Caco-2 (cell line): ENCODE measurements around the gene MELK. TPM values are rescaled to one million over a fixed set of nuclear protein-coding genes. Genes with fewer than 3 reads are reported as not detected.
"Not testable (repeated sequence)": the region's sequence is repeated elsewhere in the genome, so short reads cannot be mapped to it uniquely, and the experiment has no call there.

Experiments used
- BruUV-seq: library from RNA; stranded (reverse); fragments of 400-500 nt; replicated peaks from 2 replicates; lab custom pipeline; 2021; lab: Mats Ljungman, UMichigan
- CTCF ChIA-PET: fragments of 300-600 bp; sonication (Branson Sonifier 250); formaldehyde crosslinking; loops from one replicate; lab custom pipeline; 2022; ENCODE audit warnings: antibody characterized with exemption; lab: Charles Lee
- POLR2A ChIA-PET: fragments of 300-600 bp; sonication (Branson Sonifier 250); formaldehyde crosslinking; loops from one replicate; lab custom pipeline; 2022; ENCODE audit warnings: antibody characterized with exemption; lab: Charles Lee
- DNase-seq, 2 experiments: peaks; one replicate each; pipeline versions ENCODE4 v3.0.0 to v3.0.0-alpha.2; 2020 to 2022
- H3K27me3 ChIP-seq: replicated peaks from 2 replicates; pipeline ENCODE4 v1.6.0; 2011; ENCODE audit warnings: low read length; ENCODE audit not compliant: control insufficient read depth, insufficient read depth
- H3K36me3 ChIP-seq: 2 replicates; pipeline ENCODE4 v1.5.1; 2011; ENCODE audit warnings: low read length; ENCODE audit not compliant: control insufficient read depth, insufficient read depth
- H3K4me1 ChIP-seq: fragments of 250-450 bp; sonication (Bioruptor Pico); 2 replicates; pipeline ENCODE4 v1.5.1; 2020; ENCODE audit warnings: mild to moderate bottlenecking
- H3K4me3 ChIP-seq: 2 replicates; pipeline ENCODE4 v1.5.1; 2011; ENCODE audit warnings: low read depth, mild to moderate bottlenecking, control low read depth, low read length
- H3K9me3 ChIP-seq: fragments of 250-450 bp; sonication (Bioruptor Pico); 2 replicates; pipeline ENCODE4 v1.5.1; 2020; ENCODE audit warnings: mild to moderate bottlenecking, moderate library complexity
- H3K27ac Mint-ChIP-seq: one replicate; pipeline ENCODE4 v1.8.0; 2022; ENCODE audit warnings: mixed read lengths; ENCODE audit not compliant: unreplicated experiment
- H3K27me3 Mint-ChIP-seq: one replicate; pipeline ENCODE4 v1.8.0; 2022; ENCODE audit warnings: mixed read lengths; ENCODE audit not compliant: insufficient read depth, unreplicated experiment
- H3K36me3 Mint-ChIP-seq: one replicate; pipeline ENCODE4 v1.8.0; 2022; ENCODE audit warnings: mild to moderate bottlenecking, mixed read lengths; ENCODE audit not compliant: insufficient read depth, unreplicated experiment
- H3K4me1 Mint-ChIP-seq: one replicate; pipeline ENCODE4 v1.8.0; 2022; ENCODE audit warnings: low read depth, mixed read lengths; ENCODE audit not compliant: unreplicated experiment
- H3K4me3 Mint-ChIP-seq: one replicate; pipeline ENCODE4 v1.8.0; 2022; ENCODE audit warnings: mild to moderate bottlenecking, moderate library complexity, mixed read lengths; ENCODE audit not compliant: unreplicated experiment
- H3K9me3 Mint-ChIP-seq: one replicate; pipeline ENCODE4 v1.8.0; 2022; ENCODE audit warnings: mixed read lengths; ENCODE audit not compliant: unreplicated experiment
- intact Hi-C: fragments of 100-400 bp; cut with micrococcal nuclease; formaldehyde crosslinking; loops from one replicate; pipeline ENCODE4 v1.10.0; 2022; ENCODE audit not compliant: unreplicated experiment
- total RNA-seq: library from RNA; stranded (reverse); gene quantifications from 2 replicates; pipeline ENCODE4 v1.2.3, GENCODE V29; 2022
- TF ChIP-seq, protein P1 (sequence below), 2 experiments: fragments of 200-600 bp in 1 of 2; IDR thresholded peaks; 1 replicate in 1 of 2; 2 replicates in 1 of 2; pipeline versions ENCODE4 v1.5.1 to v1.8.0; 2011 to 2022; ENCODE audit warnings: antibody characterized with exemption in 1 of 2, control low read depth in 1 of 2, inconsistent platforms in 1 of 2, low read depth in 1 of 2, low read length in 1 of 2, mild to moderate bottlenecking in 1 of 2, moderate library complexity in 1 of 2; ENCODE audit not compliant: insufficient read depth in 1 of 2, severe bottlenecking in 1 of 2, unreplicated experiment in 1 of 2

MELK gene
- total RNA-seq, 1 experiment from 2014 or later = 57.8 TPM

DNA sequence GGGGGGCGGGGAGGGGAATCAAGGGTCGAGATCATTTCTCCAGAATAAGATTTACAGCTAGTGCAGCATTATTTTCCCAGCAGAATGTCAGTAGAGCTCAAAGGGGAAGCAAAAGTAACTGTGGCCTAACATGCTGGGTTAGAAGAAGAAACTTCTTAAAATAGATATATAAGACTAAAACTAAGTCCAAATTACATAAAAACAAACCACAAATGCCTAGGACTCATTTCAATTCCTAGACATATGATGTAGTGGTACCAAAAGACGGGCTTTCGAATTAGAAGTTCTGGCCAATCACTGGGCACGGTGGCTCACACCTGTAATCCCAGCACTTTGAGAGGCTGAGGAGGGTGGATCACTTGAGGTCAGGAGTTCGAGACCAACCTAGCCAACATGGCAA is 20.8 kb upstream of the MELK start:
- Mint-ChIP-seq H3K4me3 (no peak overlapping the region), H3K9me3 (no peaks in the 10 kb centered on the region), H3K27ac (no peak overlapping the region), H3K27me3 (no peaks in the 10 kb centered on the region), H3K36me3 (peaks cover 5% of the 10 kb centered on the region), H3K4me1 (no peaks in the 10 kb centered on the region)
- DNase-seq = no peak
- Histone ChIP-seq H3K27me3 (no peaks in the 10 kb centered on the region), H3K4me3 (no peak overlapping the region), H3K4me1 (no peaks in the 10 kb centered on the region), H3K36me3 (no peaks in the 10 kb centered on the region), H3K9me3 (no peaks in the 10 kb centered on the region)
- BruUV-seq = no TSS peak
- ChIA-PET POLR2A (no interaction called here), CTCF (interaction anchor here (0.9 to 2.0 kb wide), 3 partner anchors 9 to 145 kb away, joined by 3 to 9 read pairs (median 8); no protein-coding TSS in a partner anchor)
- TF ChIP-seq, protein P1, sequence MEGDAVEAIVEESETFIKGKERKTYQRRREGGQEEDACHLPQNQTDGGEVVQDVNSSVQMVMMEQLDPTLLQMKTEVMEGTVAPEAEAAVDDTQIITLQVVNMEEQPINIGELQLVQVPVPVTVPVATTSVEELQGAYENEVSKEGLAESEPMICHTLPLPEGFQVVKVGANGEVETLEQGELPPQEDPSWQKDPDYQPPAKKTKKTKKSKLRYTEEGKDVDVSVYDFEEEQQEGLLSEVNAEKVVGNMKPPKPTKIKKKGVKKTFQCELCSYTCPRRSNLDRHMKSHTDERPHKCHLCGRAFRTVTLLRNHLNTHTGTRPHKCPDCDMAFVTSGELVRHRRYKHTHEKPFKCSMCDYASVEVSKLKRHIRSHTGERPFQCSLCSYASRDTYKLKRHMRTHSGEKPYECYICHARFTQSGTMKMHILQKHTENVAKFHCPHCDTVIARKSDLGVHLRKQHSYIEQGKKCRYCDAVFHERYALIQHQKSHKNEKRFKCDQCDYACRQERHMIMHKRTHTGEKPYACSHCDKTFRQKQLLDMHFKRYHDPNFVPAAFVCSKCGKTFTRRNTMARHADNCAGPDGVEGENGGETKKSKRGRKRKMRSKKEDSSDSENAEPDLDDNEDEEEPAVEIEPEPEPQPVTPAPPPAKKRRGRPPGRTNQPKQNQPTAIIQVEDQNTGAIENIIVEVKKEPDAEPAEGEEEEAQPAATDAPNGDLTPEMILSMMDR (IDR thresholded peaks at IDR 0.05; ENCODE audit: insufficient read depth in 1 of 2, low read depth in 1 of 2, low read length in 1 of 2, severe bottlenecking in 1 of 2, unreplicated experiment in 1 of 2) = no peak
- intact Hi-C loops = no loop called here

DNA sequence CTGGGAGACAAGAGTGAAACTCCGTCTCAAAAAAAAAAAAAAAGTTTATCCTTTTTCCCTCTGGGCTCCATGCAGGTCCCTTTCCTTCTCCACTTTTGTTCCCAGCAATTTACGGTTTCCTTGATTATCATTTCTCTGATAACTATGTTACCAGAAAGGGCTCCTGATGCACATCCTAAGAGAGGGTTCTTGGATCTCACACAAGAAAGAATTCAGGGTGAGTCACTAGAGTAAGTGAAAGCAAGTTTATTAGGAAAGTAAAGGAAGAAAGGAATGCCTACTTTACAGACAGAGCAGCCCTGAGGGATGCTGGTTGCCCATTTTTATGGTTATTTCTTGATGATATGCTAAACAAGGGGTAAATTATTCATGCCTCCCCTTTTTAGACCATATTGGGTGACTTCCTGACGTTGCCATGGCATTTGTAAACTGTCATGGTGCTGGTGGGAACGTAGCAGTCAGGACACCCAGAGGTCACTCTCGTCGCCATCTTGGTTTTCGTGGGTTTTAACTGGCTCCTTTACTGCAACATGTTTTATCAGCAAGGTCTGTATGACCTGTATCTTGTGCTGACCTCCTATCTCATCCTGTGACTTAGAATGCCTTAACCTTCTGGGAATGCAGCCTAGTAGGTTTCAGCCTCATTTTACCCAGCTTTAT is 13.5 kb upstream of the MELK start:
- ChIA-PET CTCF (no interaction called here), POLR2A (no interaction called here)
- no TSS peak for BruUV-seq
- Histone ChIP-seq H3K27me3 (no peaks in the 10 kb centered on the region), H3K4me1 (peaks cover 23% of the 10 kb centered on the region), H3K9me3 (no peaks in the 10 kb centered on the region), H3K4me3 (no peak overlapping the region), H3K36me3 (no peaks in the 10 kb centered on the region)
- Mint-ChIP-seq H3K27ac (no peak overlapping the region), H3K4me1 (peaks cover 11% of the 10 kb centered on the region), H3K4me3 (no peak overlapping the region), H3K27me3 (no peaks in the 10 kb centered on the region), H3K9me3 (no peaks in the 10 kb centered on the region), H3K36me3 (peaks cover 5% of the 10 kb centered on the region)
- TF ChIP-seq, protein P1 (IDR thresholded peaks at IDR 0.05; ENCODE audit: insufficient read depth in 1 of 2, low read depth in 1 of 2, low read length in 1 of 2, severe bottlenecking in 1 of 2, unreplicated experiment in 1 of 2) = no peak
- no peak for DNase-seq
- intact Hi-C loops = loop anchor here (5.0 kb wide), 1 partner anchor 72 kb away; no protein-coding TSS in a partner anchor

DNA sequence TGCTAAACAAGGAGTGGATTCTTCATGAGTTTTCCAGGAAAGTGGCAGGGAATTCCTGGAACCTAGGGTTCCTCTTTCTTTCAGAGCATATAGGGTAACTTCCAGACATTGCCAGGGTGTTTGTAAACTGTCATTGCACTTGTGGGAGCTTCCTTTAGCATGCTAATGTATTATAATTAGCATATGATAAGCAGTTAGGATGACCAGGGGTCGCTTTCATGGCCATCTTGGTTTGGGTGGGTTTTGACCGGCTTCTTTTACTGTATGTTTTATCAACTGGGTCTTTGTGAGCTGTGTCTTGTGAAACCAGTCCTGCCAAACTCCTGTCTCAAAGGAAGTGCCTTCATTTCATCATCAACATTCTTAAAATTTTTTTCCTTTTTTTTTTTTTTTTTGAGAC is 11.9 kb upstream of the MELK start:
- Mint-ChIP-seq H3K4me1 (peaks cover 11% of the 10 kb centered on the region), H3K27ac (peak overlapping the region; percentile 69), H3K36me3 (peaks cover 2% of the 10 kb centered on the region), H3K27me3 (no peaks in the 10 kb centered on the region), H3K4me3 (peak overlapping the region; percentile 19), H3K9me3 (no peaks in the 10 kb centered on the region)
- Histone ChIP-seq H3K9me3 (no peaks in the 10 kb centered on the region), H3K36me3 (no peaks in the 10 kb centered on the region), H3K27me3 (no peaks in the 10 kb centered on the region), H3K4me1 (peaks cover 23% of the 10 kb centered on the region), H3K4me3 (no peak overlapping the region)
- BruUV-seq = no TSS peak
- ChIA-PET POLR2A (no interaction called here), CTCF (interaction anchor here (0.7 to 1.2 kb wide), 3 partner anchors 9 to 1886 kb away, joined by 3 to 5 read pairs (median 4); no protein-coding TSS in a partner anchor)
- TF ChIP-seq, protein P1 (IDR thresholded peaks at IDR 0.05; ENCODE audit: insufficient read depth in 1 of 2, low read depth in 1 of 2, low read length in 1 of 2, severe bottlenecking in 1 of 2, unreplicated experiment in 1 of 2) = no peak
- intact Hi-C loops = no loop called here
- peak; percentile 46 to 53 for DNase-seq

DNA sequence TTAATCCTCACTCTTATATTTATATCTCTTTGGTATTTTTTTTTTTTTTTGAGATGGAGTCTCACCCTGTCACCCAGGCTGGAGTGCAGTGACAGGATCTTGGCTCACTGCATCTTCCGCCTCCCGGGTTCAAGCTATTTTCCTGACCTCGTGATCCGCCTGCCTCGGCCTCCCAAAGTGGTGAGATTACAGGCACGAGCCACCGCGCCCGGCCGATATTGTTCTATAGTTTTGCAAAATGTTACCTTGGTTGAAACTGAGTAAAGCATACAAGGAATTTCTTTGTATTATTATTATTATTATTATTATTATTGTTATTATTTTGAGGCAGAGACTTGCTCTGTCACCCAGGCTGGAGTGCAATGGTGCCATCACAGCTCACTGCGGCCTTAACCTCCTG is 9.9 kb upstream of the MELK start:
- CTCF ChIA-PET = not testable (repeated sequence)

More for the DNA sequence above, 9.9 kb upstream of the MELK start:
- H3K27me3 Mint-ChIP-seq, POLR2A ChIA-PET, H3K36me3 Mint-ChIP-seq, H3K36me3 ChIP-seq, H3K9me3 Mint-ChIP-seq, intact Hi-C loops, BruUV-seq, H3K9me3 ChIP-seq, DNase-seq, H3K4me3 ChIP-seq, H3K4me3 Mint-ChIP-seq, H3K27me3 ChIP-seq: not testable (repeated sequence)
- Mint-ChIP-seq H3K4me1 (peaks cover 17% of the 10 kb centered on the region), H3K27ac (peak overlapping the region; percentile 40)
- peaks cover 23% of the 10 kb centered on the region for H3K4me1 ChIP-seq
